A673 (cell line): ENCODE measurements around the gene FSTL4.

Experiments used
- EZH2 ChIP-seq: fragments of 200-600 bp; sonication (generic); IDR thresholded peaks from 2 replicates; pipeline ENCODE4 v1.6.1; 2017; ENCODE audit warnings: borderline replicate concordance, low read depth, mild to moderate bottlenecking, mixed read lengths, antibody characterized with exemption, low read length; ENCODE audit not compliant: poor library complexity, severe bottlenecking
- TF ChIP-seq, protein P1 (sequence below): fragments of 300-800, 200-600 bp; sonication (generic); conservative IDR thresholded peaks from 2 replicates; pipeline ENCODE4 v1.5.1; 2017; ENCODE audit warnings: low read depth, mild to moderate bottlenecking, antibody characterized with exemption, low read length, moderate library complexity, mixed read lengths

DNA sequence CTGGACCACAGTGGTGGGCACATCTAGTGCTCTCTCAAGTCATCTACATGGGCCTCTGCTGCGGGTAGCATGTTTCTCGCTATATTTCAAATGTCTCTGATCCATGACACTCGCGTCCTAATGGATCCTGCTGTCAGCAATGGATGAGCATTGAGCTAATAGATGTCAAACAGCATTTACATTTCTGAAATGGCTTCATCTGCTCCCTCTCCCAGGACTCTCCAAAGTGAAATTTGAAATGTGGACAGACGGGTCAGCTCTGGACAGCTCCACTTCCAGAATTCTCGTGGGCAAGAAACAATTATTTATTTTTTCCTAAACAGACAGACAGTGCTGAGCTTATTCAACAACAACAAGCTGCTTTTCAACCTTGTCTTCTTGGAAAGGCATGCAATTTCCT lies 58.1 kb downstream of the FSTL4 start:
- TF ChIP-seq, protein P1, sequence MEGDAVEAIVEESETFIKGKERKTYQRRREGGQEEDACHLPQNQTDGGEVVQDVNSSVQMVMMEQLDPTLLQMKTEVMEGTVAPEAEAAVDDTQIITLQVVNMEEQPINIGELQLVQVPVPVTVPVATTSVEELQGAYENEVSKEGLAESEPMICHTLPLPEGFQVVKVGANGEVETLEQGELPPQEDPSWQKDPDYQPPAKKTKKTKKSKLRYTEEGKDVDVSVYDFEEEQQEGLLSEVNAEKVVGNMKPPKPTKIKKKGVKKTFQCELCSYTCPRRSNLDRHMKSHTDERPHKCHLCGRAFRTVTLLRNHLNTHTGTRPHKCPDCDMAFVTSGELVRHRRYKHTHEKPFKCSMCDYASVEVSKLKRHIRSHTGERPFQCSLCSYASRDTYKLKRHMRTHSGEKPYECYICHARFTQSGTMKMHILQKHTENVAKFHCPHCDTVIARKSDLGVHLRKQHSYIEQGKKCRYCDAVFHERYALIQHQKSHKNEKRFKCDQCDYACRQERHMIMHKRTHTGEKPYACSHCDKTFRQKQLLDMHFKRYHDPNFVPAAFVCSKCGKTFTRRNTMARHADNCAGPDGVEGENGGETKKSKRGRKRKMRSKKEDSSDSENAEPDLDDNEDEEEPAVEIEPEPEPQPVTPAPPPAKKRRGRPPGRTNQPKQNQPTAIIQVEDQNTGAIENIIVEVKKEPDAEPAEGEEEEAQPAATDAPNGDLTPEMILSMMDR = no peak
- no peak for TF ChIP-seq EZH2
